OCI-LY1 (cell line): ENCODE data around the gene MTF1.

Experiments
- EZH2 ChIP-seq: fragments of 200-600 bp; sonication (generic), shearing (Covaris generic); IDR thresholded peaks from 2 replicates; pipeline ENCODE4 v1.8.0; 2017; ENCODE audit warnings: borderline replicate concordance, mixed run types, mild to moderate bottlenecking, antibody characterized with exemption, low read length, moderate library complexity, mixed read lengths
- TF ChIP-seq, protein P1 (sequence below): fragments of 200-600 bp; sonication (generic), shearing (Covaris generic); IDR thresholded peaks from 2 replicates; pipeline ENCODE4 v1.5.1; 2017; ENCODE audit warnings: mild to moderate bottlenecking, antibody characterized with exemption, low read length, moderate library complexity, mixed read lengths

DNA sequence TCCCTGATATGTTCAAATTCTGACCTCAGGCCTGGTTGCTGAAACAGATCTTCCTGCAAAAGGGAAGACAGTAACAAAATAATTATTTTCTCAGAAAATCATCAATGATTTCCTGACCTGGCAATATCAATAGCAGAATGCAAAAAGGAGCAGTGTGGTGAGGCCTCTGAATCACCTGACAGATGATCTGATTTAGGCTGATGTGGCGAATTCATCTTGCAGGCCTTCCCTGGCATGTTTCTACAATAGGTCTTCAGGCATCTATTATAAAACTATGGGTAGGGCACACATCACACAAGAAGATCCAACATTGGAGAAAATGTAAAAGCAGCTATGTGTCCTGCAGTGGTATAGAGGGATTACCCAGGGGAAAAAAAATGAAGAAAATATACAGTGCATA is 7.1 kb upstream of the MTF1 start:
- TF ChIP-seq, protein P1, sequence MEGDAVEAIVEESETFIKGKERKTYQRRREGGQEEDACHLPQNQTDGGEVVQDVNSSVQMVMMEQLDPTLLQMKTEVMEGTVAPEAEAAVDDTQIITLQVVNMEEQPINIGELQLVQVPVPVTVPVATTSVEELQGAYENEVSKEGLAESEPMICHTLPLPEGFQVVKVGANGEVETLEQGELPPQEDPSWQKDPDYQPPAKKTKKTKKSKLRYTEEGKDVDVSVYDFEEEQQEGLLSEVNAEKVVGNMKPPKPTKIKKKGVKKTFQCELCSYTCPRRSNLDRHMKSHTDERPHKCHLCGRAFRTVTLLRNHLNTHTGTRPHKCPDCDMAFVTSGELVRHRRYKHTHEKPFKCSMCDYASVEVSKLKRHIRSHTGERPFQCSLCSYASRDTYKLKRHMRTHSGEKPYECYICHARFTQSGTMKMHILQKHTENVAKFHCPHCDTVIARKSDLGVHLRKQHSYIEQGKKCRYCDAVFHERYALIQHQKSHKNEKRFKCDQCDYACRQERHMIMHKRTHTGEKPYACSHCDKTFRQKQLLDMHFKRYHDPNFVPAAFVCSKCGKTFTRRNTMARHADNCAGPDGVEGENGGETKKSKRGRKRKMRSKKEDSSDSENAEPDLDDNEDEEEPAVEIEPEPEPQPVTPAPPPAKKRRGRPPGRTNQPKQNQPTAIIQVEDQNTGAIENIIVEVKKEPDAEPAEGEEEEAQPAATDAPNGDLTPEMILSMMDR, result no peak
- TF ChIP-seq EZH2, result no peak
